ENCODE data around the gene EGF.

GRCh38 chr4:109878355-109878754, 34.3 kb upstream of the EGF start:
- TF ChIP-seq CTCF (conservative IDR thresholded peaks at IDR 0.05; ENCODE audit: low read depth, low read length) (no peak), EZH2 (IDR thresholded peaks at IDR 0.05; ENCODE audit: borderline replicate concordance, low read depth, low read length, poor library complexity, severe bottlenecking) (no peak)

Measured in A673 (cell line).